PFSK-1 (cell line): ENCODE measurements around the gene KCNG2.

Experiments
- FOXP2 ChIP-seq: optimal IDR thresholded peaks from 2 replicates; pipeline ENCODE3; 2011; ENCODE audit warnings: borderline replicate concordance, control low read depth, inconsistent platforms; ENCODE audit not compliant: insufficient read depth; ENCODE audit errors: extremely low read length, extremely low read depth
- POLR2AphosphoS5 ChIP-seq: IDR thresholded peaks from 2 replicates; pipeline ENCODE4 v1.6.1; 2012; ENCODE audit warnings: low read depth, mild to moderate bottlenecking, control low read depth, low read length, moderate library complexity
- SIN3A ChIP-seq: IDR thresholded peaks from 2 replicates; pipeline ENCODE4 v1.6.1; 2012; ENCODE audit warnings: mild to moderate bottlenecking, low read length, moderate library complexity, borderline replicate concordance; ENCODE audit not compliant: insufficient read depth
- TAF1 ChIP-seq: IDR thresholded peaks from 2 replicates; pipeline ENCODE4 v1.6.1; 2012; ENCODE audit warnings: low read length, control low read depth, borderline replicate concordance; ENCODE audit not compliant: insufficient read depth
- TF ChIP-seq, protein P1 (sequence below), 2 experiments: IDR thresholded peaks; 2 replicates each; pipeline versions ENCODE4 v1.6.1 to v1.8.0; 2011 to 2012; ENCODE audit warnings: low read depth in 2 of 2, low read length in 2 of 2, control low read depth in 1 of 2, inconsistent platforms in 1 of 2, mild to moderate bottlenecking in 1 of 2, moderate library complexity in 1 of 2; ENCODE audit not compliant: insufficient read depth in 1 of 2

Gene KCNG2

DNA sequence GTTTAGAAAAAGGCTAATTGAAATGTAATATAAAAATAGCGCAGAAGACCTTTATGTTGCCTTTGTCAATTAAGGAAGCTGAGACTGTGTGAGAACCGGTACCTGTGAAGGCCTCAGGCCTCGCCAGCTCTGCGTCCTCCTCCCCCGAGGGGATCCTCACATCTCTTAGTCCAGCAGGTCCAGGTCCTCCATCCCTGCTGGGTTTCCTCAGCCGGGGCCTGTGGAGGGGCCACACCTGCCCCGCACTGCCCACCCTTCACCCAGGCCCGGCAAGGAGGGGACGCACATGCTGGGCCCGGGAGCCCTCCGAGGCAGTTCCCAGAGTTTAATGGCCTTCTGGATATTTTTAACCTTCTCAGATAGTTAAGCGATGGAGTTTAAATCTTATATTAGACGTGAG is 3.5 kb downstream of the KCNG2 start:
- TF ChIP-seq FOXP2 (no peak), TAF1 (no peak), POLR2AphosphoS5 (no peak), SIN3A (no peak)
- TF ChIP-seq, protein P1, sequence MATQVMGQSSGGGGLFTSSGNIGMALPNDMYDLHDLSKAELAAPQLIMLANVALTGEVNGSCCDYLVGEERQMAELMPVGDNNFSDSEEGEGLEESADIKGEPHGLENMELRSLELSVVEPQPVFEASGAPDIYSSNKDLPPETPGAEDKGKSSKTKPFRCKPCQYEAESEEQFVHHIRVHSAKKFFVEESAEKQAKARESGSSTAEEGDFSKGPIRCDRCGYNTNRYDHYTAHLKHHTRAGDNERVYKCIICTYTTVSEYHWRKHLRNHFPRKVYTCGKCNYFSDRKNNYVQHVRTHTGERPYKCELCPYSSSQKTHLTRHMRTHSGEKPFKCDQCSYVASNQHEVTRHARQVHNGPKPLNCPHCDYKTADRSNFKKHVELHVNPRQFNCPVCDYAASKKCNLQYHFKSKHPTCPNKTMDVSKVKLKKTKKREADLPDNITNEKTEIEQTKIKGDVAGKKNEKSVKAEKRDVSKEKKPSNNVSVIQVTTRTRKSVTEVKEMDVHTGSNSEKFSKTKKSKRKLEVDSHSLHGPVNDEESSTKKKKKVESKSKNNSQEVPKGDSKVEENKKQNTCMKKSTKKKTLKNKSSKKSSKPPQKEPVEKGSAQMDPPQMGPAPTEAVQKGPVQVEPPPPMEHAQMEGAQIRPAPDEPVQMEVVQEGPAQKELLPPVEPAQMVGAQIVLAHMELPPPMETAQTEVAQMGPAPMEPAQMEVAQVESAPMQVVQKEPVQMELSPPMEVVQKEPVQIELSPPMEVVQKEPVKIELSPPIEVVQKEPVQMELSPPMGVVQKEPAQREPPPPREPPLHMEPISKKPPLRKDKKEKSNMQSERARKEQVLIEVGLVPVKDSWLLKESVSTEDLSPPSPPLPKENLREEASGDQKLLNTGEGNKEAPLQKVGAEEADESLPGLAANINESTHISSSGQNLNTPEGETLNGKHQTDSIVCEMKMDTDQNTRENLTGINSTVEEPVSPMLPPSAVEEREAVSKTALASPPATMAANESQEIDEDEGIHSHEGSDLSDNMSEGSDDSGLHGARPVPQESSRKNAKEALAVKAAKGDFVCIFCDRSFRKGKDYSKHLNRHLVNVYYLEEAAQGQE (IDR thresholded peaks at IDR 0.05; ENCODE audit: insufficient read depth in 1 of 2, low read depth in 2 of 2, low read length in 2 of 2) = no peak

DNA sequence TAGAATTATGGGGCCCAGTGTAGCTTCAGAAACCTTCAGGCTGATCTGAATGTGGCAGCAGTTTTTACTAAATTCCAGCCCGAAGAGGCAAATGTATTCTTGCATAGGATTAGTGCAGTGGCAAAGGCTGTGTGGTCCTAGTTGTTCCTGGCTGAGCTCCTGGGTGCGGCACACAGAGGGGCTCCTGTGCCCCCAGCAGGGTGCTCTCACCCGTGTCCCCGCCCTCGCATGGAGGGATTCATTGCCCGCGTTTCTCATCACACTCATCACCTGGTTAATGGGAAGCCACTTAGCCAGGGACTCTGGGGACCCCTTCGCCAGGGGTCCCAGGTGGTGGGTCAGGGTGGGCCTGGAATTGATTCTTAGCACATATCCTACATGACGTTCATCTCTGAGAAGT is 3.9 kb downstream of the KCNG2 start:
- TF ChIP-seq, protein P1 (IDR thresholded peaks at IDR 0.05; ENCODE audit: insufficient read depth in 1 of 2, low read depth in 2 of 2, low read length in 2 of 2) = no peak
- no peak for TF ChIP-seq SIN3A
- no peak for TF ChIP-seq TAF1
- no peak for TF ChIP-seq FOXP2
- TF ChIP-seq POLR2AphosphoS5 = no peak

DNA sequence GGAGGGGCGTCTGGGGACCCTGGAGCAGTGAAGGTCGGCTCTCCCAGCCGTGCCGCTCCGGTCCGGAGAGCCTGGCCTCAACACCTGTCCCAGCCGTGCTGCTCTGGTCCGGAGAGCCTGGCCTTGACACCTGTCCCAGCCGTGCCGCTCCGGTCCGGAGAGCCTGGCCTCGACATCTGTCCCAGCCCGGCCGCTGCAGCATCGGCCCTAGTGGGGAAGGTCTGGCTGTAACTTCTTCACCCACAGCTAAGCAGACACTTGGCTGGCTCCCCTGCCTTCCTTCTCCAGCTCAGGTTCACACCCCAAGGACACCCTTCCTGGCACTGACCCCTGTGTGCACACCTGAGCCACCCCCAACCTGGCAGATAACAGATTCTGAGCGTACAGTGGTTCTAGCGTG is 4.6 kb downstream of the KCNG2 start:
- TF ChIP-seq, protein P1 (IDR thresholded peaks at IDR 0.05; ENCODE audit: insufficient read depth in 1 of 2, low read depth in 2 of 2, low read length in 2 of 2) = no peak
- no peak for TF ChIP-seq SIN3A
- no peak for TF ChIP-seq FOXP2
- TF ChIP-seq POLR2AphosphoS5 = no peak
- no peak for TF ChIP-seq TAF1

DNA sequence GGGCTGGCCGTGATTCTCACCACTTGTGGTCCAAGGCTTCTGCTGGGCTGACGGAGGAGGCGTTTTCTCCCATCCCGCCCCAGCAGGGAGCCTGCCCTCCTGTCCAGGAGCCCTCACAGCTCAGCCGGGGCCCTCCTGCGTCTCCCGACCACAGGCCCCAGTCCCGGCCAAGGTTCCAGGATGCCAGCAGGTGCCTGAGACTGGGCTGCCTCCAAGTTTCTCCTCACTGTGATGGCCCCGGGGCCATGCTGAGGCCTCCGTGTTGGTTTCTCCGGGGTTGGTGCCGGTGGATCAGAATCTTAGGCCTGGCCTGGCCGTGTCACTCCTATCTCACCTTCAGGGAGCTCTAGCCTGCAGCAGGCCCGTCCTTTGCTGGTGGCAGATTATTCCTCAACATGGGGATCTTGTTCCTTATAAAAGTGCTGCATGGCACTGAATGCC is 5.9 kb downstream of the KCNG2 start:
- TF ChIP-seq TAF1 = no peak
- TF ChIP-seq SIN3A = no peak
- no peak for TF ChIP-seq FOXP2
- TF ChIP-seq, protein P1 (IDR thresholded peaks at IDR 0.05; ENCODE audit: insufficient read depth in 1 of 2, low read depth in 2 of 2, low read length in 2 of 2) = no peak
- TF ChIP-seq POLR2AphosphoS5 = no peak

DNA sequence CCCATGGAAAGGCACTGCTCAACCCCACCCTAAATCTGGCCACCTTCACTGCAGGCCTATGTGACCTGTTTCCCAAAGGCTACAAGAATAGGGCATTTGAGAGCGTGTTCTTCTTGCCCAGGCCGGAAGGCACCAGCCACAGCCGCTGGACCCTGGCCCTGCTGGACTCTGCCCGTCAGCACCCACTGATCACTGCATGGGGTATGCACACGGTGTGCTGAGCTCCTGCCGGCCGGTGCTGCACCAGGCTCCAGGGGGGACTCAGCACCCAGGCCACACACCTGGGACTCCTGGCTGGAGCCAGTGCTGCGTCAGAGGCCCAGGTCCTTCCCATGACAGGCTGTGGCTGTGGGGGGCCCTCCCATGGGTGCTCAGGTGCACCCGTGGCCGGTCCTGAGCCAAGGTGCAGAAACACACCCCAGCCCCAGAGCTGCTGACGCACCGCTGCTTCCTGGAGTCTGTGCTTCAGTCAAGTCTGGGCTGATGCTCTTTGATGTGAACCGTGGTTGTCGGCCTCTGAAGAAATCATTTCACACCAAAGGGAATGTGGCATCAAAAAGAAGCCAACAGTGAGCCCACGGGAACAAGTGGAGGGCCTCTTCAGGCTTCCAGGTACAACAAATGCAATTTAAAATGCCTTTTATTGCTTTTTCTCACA is 6.5 kb downstream of the KCNG2 start:
- TF ChIP-seq POLR2AphosphoS5 = no peak
- no peak for TF ChIP-seq FOXP2
- no peak for TF ChIP-seq TAF1
- no peak for TF ChIP-seq SIN3A
- TF ChIP-seq, protein P1 (IDR thresholded peaks at IDR 0.05; ENCODE audit: insufficient read depth in 1 of 2, low read depth in 2 of 2, low read length in 2 of 2) = no peak
